PC-9 (cell line): ENCODE results near the gene MAP2K6.

Source experiments
- EZH2 ChIP-seq: fragments of 200-600 bp; sonication (generic); IDR thresholded peaks from 2 replicates; pipeline ENCODE4 v1.8.0; 2017; ENCODE audit warnings: antibody characterized with exemption, low read depth
- TF ChIP-seq, protein P1 (sequence below): fragments of 200-600 bp; sonication (generic); conservative IDR thresholded peaks from 2 replicates; pipeline ENCODE4 v1.6.1; 2017; ENCODE audit warnings: mixed run types, antibody characterized with exemption, mild to moderate bottlenecking, moderate library complexity

DNA sequence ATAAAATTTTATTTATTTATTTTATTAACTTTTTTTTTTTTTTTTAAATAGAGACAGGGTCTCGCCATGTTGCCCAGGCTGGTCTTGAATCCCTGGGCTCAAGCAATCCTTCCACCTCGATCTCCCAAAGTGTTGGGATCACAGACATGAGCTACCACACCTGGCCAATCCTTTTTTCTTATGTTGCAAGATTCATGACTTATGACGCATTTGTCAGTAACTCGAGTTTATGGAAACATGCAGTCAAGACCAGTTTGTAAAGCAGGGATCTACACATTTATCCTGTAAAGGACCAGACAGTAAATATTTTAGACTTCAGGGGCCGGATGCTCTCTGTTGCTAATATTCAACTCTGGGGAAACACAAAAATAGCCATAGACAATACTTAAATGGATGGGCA lies 9.4 kb upstream of the MAP2K6 start:
- TF ChIP-seq EZH2 = no peak
- TF ChIP-seq, protein P1, sequence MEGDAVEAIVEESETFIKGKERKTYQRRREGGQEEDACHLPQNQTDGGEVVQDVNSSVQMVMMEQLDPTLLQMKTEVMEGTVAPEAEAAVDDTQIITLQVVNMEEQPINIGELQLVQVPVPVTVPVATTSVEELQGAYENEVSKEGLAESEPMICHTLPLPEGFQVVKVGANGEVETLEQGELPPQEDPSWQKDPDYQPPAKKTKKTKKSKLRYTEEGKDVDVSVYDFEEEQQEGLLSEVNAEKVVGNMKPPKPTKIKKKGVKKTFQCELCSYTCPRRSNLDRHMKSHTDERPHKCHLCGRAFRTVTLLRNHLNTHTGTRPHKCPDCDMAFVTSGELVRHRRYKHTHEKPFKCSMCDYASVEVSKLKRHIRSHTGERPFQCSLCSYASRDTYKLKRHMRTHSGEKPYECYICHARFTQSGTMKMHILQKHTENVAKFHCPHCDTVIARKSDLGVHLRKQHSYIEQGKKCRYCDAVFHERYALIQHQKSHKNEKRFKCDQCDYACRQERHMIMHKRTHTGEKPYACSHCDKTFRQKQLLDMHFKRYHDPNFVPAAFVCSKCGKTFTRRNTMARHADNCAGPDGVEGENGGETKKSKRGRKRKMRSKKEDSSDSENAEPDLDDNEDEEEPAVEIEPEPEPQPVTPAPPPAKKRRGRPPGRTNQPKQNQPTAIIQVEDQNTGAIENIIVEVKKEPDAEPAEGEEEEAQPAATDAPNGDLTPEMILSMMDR = no peak
